Activated naive CD8-positive, alpha-beta T cell treated with anti-CD3 and anti-CD28 coated beads, Interleukin-2, amount 10 ng/mL, durations not matched to agents 7 days and 5 days (primary cell): ENCODE data around the gene EPAS1. TPM values are rescaled to one million over a fixed set of nuclear protein-coding genes. Genes with fewer than 3 reads are reported as not detected.
A peak's percentile ranks its signal among the peaks of the same experiment; 100 is the strongest.

Experiments used
- ATAC-seq: fragments of 150-1000 bp; cut with Tn5 transposase; one replicate; pipeline ENCODE4 v1.10.0; 2021; ENCODE audit warnings: low read depth, moderate library complexity
- POLR2A ChIA-PET: fragments of 350-600 bp; sonication (Branson Sonifier 250); formaldehyde crosslinking; loops from one replicate; lab custom pipeline; 2021; ENCODE audit warnings: antibody characterized with exemption; lab: Charles Lee
- DNase-seq: peaks from one replicate; pipeline ENCODE4 v3.0.0; 2021
- H3K27ac Mint-ChIP-seq: one replicate; pipeline ENCODE4 v1.8.0; 2022; ENCODE audit warnings: mild to moderate bottlenecking, mixed read lengths
- H3K27me3 Mint-ChIP-seq: one replicate; pipeline ENCODE4 v1.8.0; 2022; ENCODE audit warnings: mild to moderate bottlenecking, moderate library complexity, mixed read lengths
- H3K36me3 Mint-ChIP-seq: one replicate; pipeline ENCODE4 v1.8.0; 2021; ENCODE audit warnings: mild to moderate bottlenecking, mixed read lengths
- H3K4me1 Mint-ChIP-seq: one replicate; pipeline ENCODE4 v1.8.0; 2021; ENCODE audit warnings: mixed read lengths
- H3K4me3 Mint-ChIP-seq: one replicate; pipeline ENCODE4 v1.8.0; 2022; ENCODE audit warnings: mild to moderate bottlenecking, moderate library complexity, mixed read lengths
- H3K9me3 Mint-ChIP-seq: one replicate; pipeline ENCODE4 v1.8.0; 2021; ENCODE audit warnings: mixed read lengths
- total RNA-seq, 2 experiments: library from RNA; stranded (reverse); gene quantifications; one replicate each; pipeline ENCODE4 v1.2.3, GENCODE V29; 2021

The EPAS1 gene
- total RNA-seq, 2 experiments from 2014 or later = 11.7 to 13.1 TPM

- ATAC-seq (no peak), DNase-seq (no peak)
- peak overlapping the region; percentile 71 for H3K27ac Mint-ChIP-seq
- peaks cover 13% of the 10 kb centered on the region for H3K36me3 Mint-ChIP-seq
- H3K4me1 Mint-ChIP-seq = peaks cover 53% of the 10 kb centered on the region
- POLR2A ChIA-PET = no interaction called here
- peaks cover 8% of the 10 kb centered on the region for H3K27me3 Mint-ChIP-seq
- H3K9me3 Mint-ChIP-seq = no peaks in the 10 kb centered on the region
- peak overlapping the region; percentile 47 for H3K4me3 Mint-ChIP-seq
Measured at GRCh38 chr2:46347648-46348280, 50.6 kb downstream of the EPAS1 start.

- H3K4me1 Mint-ChIP-seq = peaks cover 62% of the 10 kb centered on the region
- no peak for DNase-seq
- H3K9me3 Mint-ChIP-seq = no peaks in the 10 kb centered on the region
- no peak for ATAC-seq
- H3K36me3 Mint-ChIP-seq = peaks cover 13% of the 10 kb centered on the region
- POLR2A ChIA-PET = no interaction called here
- peak overlapping the region; percentile 27 for H3K4me3 Mint-ChIP-seq
- H3K27ac Mint-ChIP-seq = no peak overlapping the region
- H3K27me3 Mint-ChIP-seq = peaks cover 4% of the 10 kb centered on the region
Measured at GRCh38 chr2:46349115-46349547, 51.9 kb downstream of the EPAS1 start.

- Mint-ChIP-seq H3K4me3 (peak overlapping the region; percentile 84), H3K36me3 (peaks cover 10% of the 10 kb centered on the region), H3K9me3 (no peaks in the 10 kb centered on the region), H3K27me3 (no peaks in the 10 kb centered on the region), H3K4me1 (peaks cover 67% of the 10 kb centered on the region), H3K27ac (peak overlapping the region; percentile 96)
- no peak for DNase-seq
- no peak for ATAC-seq
- POLR2A ChIA-PET = no interaction called here
Measured at GRCh38 chr2:46350029-46350689, 53.0 kb downstream of the EPAS1 start.

GRCh38 chr2:46351098-46351749 lies 54.0 kb downstream of the EPAS1 start:
- H3K36me3 Mint-ChIP-seq = peaks cover 11% of the 10 kb centered on the region
- POLR2A ChIA-PET = no interaction called here
- H3K4me1 Mint-ChIP-seq = peaks cover 70% of the 10 kb centered on the region
- peak overlapping the region; percentile 84 for H3K4me3 Mint-ChIP-seq
- no peaks in the 10 kb centered on the region for H3K9me3 Mint-ChIP-seq
- peak overlapping the region; percentile 96 for H3K27ac Mint-ChIP-seq
- no peaks in the 10 kb centered on the region for H3K27me3 Mint-ChIP-seq
- ATAC-seq = peak; percentile 69
- DNase-seq = peak; percentile 69

GRCh38 chr2:46351750-46352138 lies 54.5 kb downstream of the EPAS1 start:
- ATAC-seq = peak; percentile 84

GRCh38 chr2:46352621-46353020 lies 55.4 kb downstream of the EPAS1 start:
- ATAC-seq = no peak
- peaks cover 72% of the 10 kb centered on the region for H3K4me1 Mint-ChIP-seq
- peaks cover 24% of the 10 kb centered on the region for H3K36me3 Mint-ChIP-seq
- H3K27me3 Mint-ChIP-seq = no peaks in the 10 kb centered on the region
- DNase-seq = no peak
- H3K27ac Mint-ChIP-seq = peak overlapping the region; percentile 96
- H3K4me3 Mint-ChIP-seq = peak overlapping the region; percentile 84
- POLR2A ChIA-PET = interaction anchor here (0.9 kb wide), 1 partner anchor 9 kb away, joined by 4 read pairs; no protein-coding TSS in a partner anchor
- peaks cover 1% of the 10 kb centered on the region for H3K9me3 Mint-ChIP-seq

More at GRCh38 chr2:46351750-46352138, 54.5 kb downstream of the EPAS1 start:
- POLR2A ChIA-PET = no interaction called here
- H3K27me3 Mint-ChIP-seq = no peaks in the 10 kb centered on the region
- H3K4me3 Mint-ChIP-seq = peak overlapping the region; percentile 84
- H3K27ac Mint-ChIP-seq = peak overlapping the region; percentile 96
- H3K4me1 Mint-ChIP-seq = peaks cover 69% of the 10 kb centered on the region
- peaks cover 1% of the 10 kb centered on the region for H3K9me3 Mint-ChIP-seq
- peak; percentile 79 for DNase-seq
- peaks cover 16% of the 10 kb centered on the region for H3K36me3 Mint-ChIP-seq

- POLR2A ChIA-PET = interaction anchor here (0.6 kb wide), 1 partner anchor 786 kb away, joined by 3 read pairs; no protein-coding TSS in a partner anchor
- H3K4me1 Mint-ChIP-seq = peaks cover 63% of the 10 kb centered on the region
- no peak for ATAC-seq
- DNase-seq = no peak
- H3K4me3 Mint-ChIP-seq = no peak overlapping the region
- peaks cover 2% of the 10 kb centered on the region for H3K9me3 Mint-ChIP-seq
- peak overlapping the region; percentile 63 for H3K27ac Mint-ChIP-seq
- peaks cover 23% of the 10 kb centered on the region for H3K36me3 Mint-ChIP-seq
- H3K27me3 Mint-ChIP-seq = no peaks in the 10 kb centered on the region
Measured at GRCh38 chr2:46353509-46353908, 56.3 kb downstream of the EPAS1 start.

GRCh38 chr2:46355756-46356155 lies 58.5 kb downstream of the EPAS1 start:
- POLR2A ChIA-PET = no interaction called here
- no peak overlapping the region for H3K4me3 Mint-ChIP-seq
- no peak overlapping the region for H3K27ac Mint-ChIP-seq
- H3K9me3 Mint-ChIP-seq = peaks cover 5% of the 10 kb centered on the region
- no peaks in the 10 kb centered on the region for H3K27me3 Mint-ChIP-seq
- peaks cover 44% of the 10 kb centered on the region for H3K4me1 Mint-ChIP-seq
- H3K36me3 Mint-ChIP-seq = peaks cover 25% of the 10 kb centered on the region
- no peak for DNase-seq
- no peak for ATAC-seq

GRCh38 chr2:46356991-46357390 lies 59.8 kb downstream of the EPAS1 start:
- no peak overlapping the region for H3K4me3 Mint-ChIP-seq
- peaks cover 32% of the 10 kb centered on the region for H3K36me3 Mint-ChIP-seq
- DNase-seq (no peak), ATAC-seq (peak; percentile 8)
- H3K27me3 Mint-ChIP-seq = no peaks in the 10 kb centered on the region
- H3K9me3 Mint-ChIP-seq = peaks cover 5% of the 10 kb centered on the region
- no peak overlapping the region for H3K27ac Mint-ChIP-seq
- POLR2A ChIA-PET = no interaction called here
- peaks cover 39% of the 10 kb centered on the region for H3K4me1 Mint-ChIP-seq

GRCh38 chr2:46358713-46359112 lies 61.5 kb downstream of the EPAS1 start:
- peaks cover 43% of the 10 kb centered on the region for H3K4me1 Mint-ChIP-seq
- H3K9me3 Mint-ChIP-seq = peaks cover 5% of the 10 kb centered on the region
- peaks cover 30% of the 10 kb centered on the region for H3K36me3 Mint-ChIP-seq
- H3K27me3 Mint-ChIP-seq = no peaks in the 10 kb centered on the region
- no peak overlapping the region for H3K4me3 Mint-ChIP-seq
- DNase-seq = no peak
- no peak for ATAC-seq
- POLR2A ChIA-PET = no interaction called here
- no peak overlapping the region for H3K27ac Mint-ChIP-seq

- no peak overlapping the region for H3K27ac Mint-ChIP-seq
- no peak for DNase-seq
- peaks cover 49% of the 10 kb centered on the region for H3K4me1 Mint-ChIP-seq
- POLR2A ChIA-PET = no interaction called here
- peaks cover 5% of the 10 kb centered on the region for H3K9me3 Mint-ChIP-seq
- ATAC-seq = no peak
- peaks cover 30% of the 10 kb centered on the region for H3K36me3 Mint-ChIP-seq
- no peak overlapping the region for H3K4me3 Mint-ChIP-seq
- no peaks in the 10 kb centered on the region for H3K27me3 Mint-ChIP-seq
Measured at GRCh38 chr2:46360303-46360702, 63.1 kb downstream of the EPAS1 start.

- H3K4me3 Mint-ChIP-seq = no peak overlapping the region
- peaks cover 22% of the 10 kb centered on the region for H3K36me3 Mint-ChIP-seq
- peaks cover 4% of the 10 kb centered on the region for H3K27me3 Mint-ChIP-seq
- ATAC-seq (no peak), DNase-seq (no peak)
- POLR2A ChIA-PET = interaction anchor here (1.0 to 1.6 kb wide), 4 partner anchors 9 to 94 kb away, joined by 3 to 5 read pairs (median 4); partner anchors contain the start of gene EPAS1
- H3K9me3 Mint-ChIP-seq = peaks cover 4% of the 10 kb centered on the region
- H3K4me1 Mint-ChIP-seq = peaks cover 40% of the 10 kb centered on the region
- H3K27ac Mint-ChIP-seq = peak overlapping the region; percentile 28
Measured at GRCh38 chr2:46361920-46362666, 64.9 kb downstream of the EPAS1 start.

GRCh38 chr2:46362667-46363012 lies 65.4 kb downstream of the EPAS1 start:
- DNase-seq = no peak
- Mint-ChIP-seq H3K9me3 (peaks cover 4% of the 10 kb centered on the region), H3K4me1 (peaks cover 36% of the 10 kb centered on the region), H3K27me3 (peaks cover 4% of the 10 kb centered on the region), H3K27ac (peak overlapping the region; percentile 28), H3K36me3 (peaks cover 16% of the 10 kb centered on the region), H3K4me3 (no peak overlapping the region)
- no peak for ATAC-seq
- POLR2A ChIA-PET = interaction anchor here (1.0 to 1.6 kb wide), 4 partner anchors 10 to 66 kb away, joined by 3 to 6 read pairs (median 4); partner anchors contain the start of gene EPAS1
